HepG2 (cell line): ENCODE data around the gene SENP6. TPM values are rescaled to one million over a fixed set of nuclear protein-coding genes. Genes with fewer than 3 reads are reported as not detected.

Experiments
- ATAC-seq: fragments of 200-7000 bp; cut with Tn5 transposase; 3 replicates; pipeline ENCODE4 v1.9.1; 2020; ENCODE audit warnings: mild to moderate bottlenecking, moderate library complexity
- BruUV-seq: library from RNA; stranded (reverse); fragments of 400-500 nt; replicated peaks from 2 replicates; lab custom pipeline; 2021; lab: Mats Ljungman, UMichigan
- CTCF ChIA-PET: fragments of 300-600 bp; formaldehyde crosslinking; extraction: SDS; loops from one replicate; lab custom pipeline; 2021; ENCODE audit warnings: low total read pairs, inconsistent platforms, low intra/inter-chr PET ratio; lab: Yijun Ruan, JAX
- POLR2A ChIA-PET: fragments of 350-600 bp; sonication (Branson Sonifier 250); formaldehyde crosslinking; loops from one replicate; lab custom pipeline; 2020; ENCODE audit warnings: antibody characterized with exemption, inconsistent platforms; lab: Yijun Ruan, JAX
- DNase-seq: peaks from one replicate; pipeline ENCODE4 v3.0.0-alpha.2; 2015; ENCODE audit warnings: low spot score
- FAIRE-seq: peaks from 3 replicates; lab custom pipeline; 2011; peaks lifted over from hg19 to GRCh38; lab: Jason Lieb, UNC
- H2AFZ ChIP-seq: one replicate; pipeline ENCODE4 v1.6.1; 2011; ENCODE audit warnings: low read length, inconsistent platforms
- H3K27ac ChIP-seq: fragments of 300-600 bp; 3 replicates; pipeline ENCODE4 v1.8.0; 2011; ENCODE audit warnings: mixed run types, mild to moderate bottlenecking, mixed read lengths, low read length, inconsistent platforms; ENCODE audit not compliant: insufficient read depth; ENCODE audit errors: extremely low read length
- H3K27me3 ChIP-seq, 2 experiments: fragments of 200-600 bp in 1 of 2; 2 replicates in 1 of 2; 3 replicates in 1 of 2; pipeline versions ENCODE4 v1.6.0 to v1.8.0; 2011; ENCODE audit warnings: low read length in 2 of 2, mild to moderate bottlenecking in 2 of 2, moderate library complexity in 2 of 2, inconsistent platforms in 1 of 2; ENCODE audit not compliant: insufficient read depth in 2 of 2, control insufficient read depth in 1 of 2
- H3K36me3 ChIP-seq, 2 experiments: fragments of 200-600 bp in 1 of 2; replicated peaks in 1 of 2; 2 replicates in 1 of 2; 3 replicates in 1 of 2; pipeline versions ENCODE4 v1.5.1 to v1.8.0; 2011; ENCODE audit warnings: low read length in 2 of 2, inconsistent platforms in 1 of 2; ENCODE audit not compliant: insufficient read depth in 2 of 2, control insufficient read depth in 1 of 2
- H3K4me1 ChIP-seq: 2 replicates; pipeline ENCODE4 v1.5.1; 2012; ENCODE audit warnings: low read length, inconsistent platforms; ENCODE audit not compliant: insufficient read depth
- H3K4me2 ChIP-seq: 2 replicates; pipeline ENCODE4 v1.6.0; 2011; ENCODE audit warnings: low read depth, low read length, inconsistent platforms
- H3K4me3 ChIP-seq, 3 experiments: fragments of 200-600 bp in 1 of 3; sonication (generic), shearing (Covaris generic) in 1 of 3; replicated peaks in 1 of 3; 2 replicates each; pipeline ENCODE4 v1.5.1; 2011 to 2016; ENCODE audit warnings: low read length in 3 of 3, inconsistent platforms in 2 of 3, low read depth in 2 of 3, mild to moderate bottlenecking in 2 of 3, control low read depth in 1 of 3, mixed read lengths in 1 of 3; ENCODE audit not compliant: insufficient read depth in 1 of 3
- H3K79me2 ChIP-seq: one replicate; pipeline ENCODE4 v1.6.1; 2011; ENCODE audit warnings: low read length, inconsistent platforms; ENCODE audit not compliant: insufficient read depth
- H3K9ac ChIP-seq: 2 replicates; pipeline ENCODE4 v1.6.0; 2011; ENCODE audit warnings: mild to moderate bottlenecking, low read depth, low read length, inconsistent platforms; ENCODE audit not compliant: insufficient read depth
- H3K9me3 ChIP-seq: 2 replicates; pipeline ENCODE4 v1.5.1; 2012; ENCODE audit warnings: mild to moderate bottlenecking, low read length
- H4K20me1 ChIP-seq: 2 replicates; pipeline ENCODE4 v1.6.0; 2011; ENCODE audit warnings: inconsistent platforms, mild to moderate bottlenecking, low read length, moderate library complexity; ENCODE audit not compliant: insufficient read depth
- ARID3A ChIP-seq: IDR thresholded peaks from 2 replicates; pipeline ENCODE4 v1.6.1; 2012; ENCODE audit warnings: low read depth, low read length, improper control_type of control experiment
- CCDC6 ChIP-seq: sonication (generic); formaldehyde crosslinking; IDR thresholded peaks from 2 replicates; pipeline ENCODE4 v1.8.1; 2022; ENCODE audit warnings: mild to moderate bottlenecking, missing genetic modification reagents, moderate library complexity
- DDIT3 ChIP-seq: sonication (generic); formaldehyde crosslinking; IDR thresholded peaks from 2 replicates; pipeline ENCODE4 v1.4.0; 2020; ENCODE audit warnings: mild to moderate bottlenecking, missing genetic modification reagents
- GLI4 ChIP-seq: sonication (generic); formaldehyde crosslinking; IDR thresholded peaks from 2 replicates; pipeline ENCODE4 v1.5.1; 2020; ENCODE audit warnings: missing genetic modification reagents, mild to moderate bottlenecking, moderate library complexity, borderline replicate concordance
- HOMEZ ChIP-seq: IDR thresholded peaks from 2 replicates; pipeline ENCODE4 v1.6.1; 2016; ENCODE audit warnings: low read depth
- MIER2 ChIP-seq: IDR thresholded peaks from 2 replicates; pipeline ENCODE4 v1.6.1; 2016; ENCODE audit warnings: missing biosample characterization, missing genetic modification reagents
- MIXL1 ChIP-seq: IDR thresholded peaks from 2 replicates; pipeline ENCODE4 v1.6.1; 2016
- MYC ChIP-seq: sonication (generic); formaldehyde crosslinking; IDR thresholded peaks from 2 replicates; pipeline ENCODE4 v1.9.0; 2021; ENCODE audit warnings: missing genetic modification reagents, borderline replicate concordance
- PHF5A ChIP-seq: IDR thresholded peaks from one replicate; pipeline ENCODE4 v1.6.1; 2018; ENCODE audit warnings: low read depth, missing genetic modification reagents; ENCODE audit not compliant: unreplicated experiment
- SOX13 ChIP-seq, 3 experiments: fragments of 450-650 bp in 1 of 3; sonication (generic) in 1 of 3; formaldehyde crosslinking in 1 of 3; IDR thresholded peaks in 2 of 3; conservative IDR thresholded peaks in 1 of 3; 2 replicates each; pipeline versions ENCODE4 v1.5.0 to v1.6.1; 2016 to 2020; ENCODE audit warnings: antibody characterized with exemption in 1 of 3, mild to moderate bottlenecking in 1 of 3, missing compliant biosample characterization in 1 of 3, missing genetic modification reagents in 1 of 3, moderate library complexity in 1 of 3
- STAT5B ChIP-seq: sonication (generic); formaldehyde crosslinking; IDR thresholded peaks from 2 replicates; pipeline ENCODE4 v1.4.0; 2020; ENCODE audit warnings: missing genetic modification reagents
- ZBTB1 ChIP-seq: sonication (generic); formaldehyde crosslinking; IDR thresholded peaks from 2 replicates; pipeline ENCODE4 v1.4.0; 2020; ENCODE audit warnings: missing genetic modification reagents, borderline replicate concordance
- ZBTB38 ChIP-seq: sonication (generic); formaldehyde crosslinking; IDR thresholded peaks from 2 replicates; pipeline ENCODE4 v1.5.1; 2020; ENCODE audit warnings: mild to moderate bottlenecking, missing genetic modification reagents
- ZKSCAN5 ChIP-seq: sonication (generic); formaldehyde crosslinking; IDR thresholded peaks from 2 replicates; pipeline ENCODE4 v1.5.1; 2020; ENCODE audit warnings: mild to moderate bottlenecking, missing genetic modification reagents
- ZNF282 ChIP-seq: fragments of 450-650 bp; IDR thresholded peaks from 2 replicates; pipeline ENCODE4 v1.6.1; 2018; ENCODE audit not compliant: partially characterized antibody
- ZSCAN21 ChIP-seq: sonication (generic); formaldehyde crosslinking; IDR thresholded peaks from 2 replicates; pipeline ENCODE4 v1.8.0; 2022; ENCODE audit warnings: mild to moderate bottlenecking, missing genetic modification reagents, moderate library complexity, borderline replicate concordance
- ZSCAN31 ChIP-seq: sonication (generic); formaldehyde crosslinking; IDR thresholded peaks from 2 replicates; pipeline ENCODE4 v1.5.0; 2020; ENCODE audit warnings: low read depth, mild to moderate bottlenecking, missing genetic modification reagents
- WGBS: methylation state at CpG from one replicate; pipeline ENCODE4 v1.1.6; 2017; ENCODE audit warnings: low lambda C conversion rate; 5-methylcytosine and 5-hydroxymethylcytosine counted together
- in situ Hi-C: cut with HindIII; loops from 2 replicates; pipeline ENCODE4 v1.10.0; 2017; ENCODE audit warnings: low pct_unique_long_range_greater_than_20kb; ENCODE audit not compliant: extremely low pct_ligation_motif_present
- intact Hi-C: fragments of 100-400 bp; cut with micrococcal nuclease; formaldehyde crosslinking; loops from one replicate; pipeline ENCODE4 v1.10.0; 2022; ENCODE audit not compliant: unreplicated experiment
- polyA plus RNA-seq, 8 experiments: library from polyadenylated mRNA; depleted of rRNA in 3 of 8; stranded (reverse) in 7 of 8; unstranded in 1 of 8; fragments of >200 nt; fragmentation: Illumina TruSeq in 4 of 8; extraction: Trizol in 4 of 8; gene quantifications; 2 replicates each; pipeline versions ENCODE4 v1.2.1 to v1.2.3, GENCODE V29; 2011 to 2016; ENCODE audit warnings: low read depth in 4 of 8, missing spikeins in 1 of 8, mixed read lengths in 1 of 8; ENCODE audit not compliant: insufficient read depth in 1 of 8
- total RNA-seq, 5 experiments: library from RNA; depleted of rRNA; stranded (reverse); fragments of >200 nt; fragmentation: Illumina TruSeq; extraction: Trizol; gene quantifications; 2 replicates each; pipeline ENCODE4 v1.2.3, GENCODE V29; 2016; ENCODE audit warnings: low read depth in 1 of 5

Gene SENP6
- total and polyA plus RNA-seq, 2 of the 13 experiments (the other 11 are each of a cell fraction or from before 2014, with no cell fraction given), result 21.9 to 50.1 TPM

- POLR2A ChIA-PET, result no interaction called here
- 49% methylated on average over 4 of the region's 4 CpGs for WGBS
- H2AFZ ChIP-seq, result no peak overlapping the region
- peaks cover 7% of the 10 kb centered on the region for H3K4me1 ChIP-seq
- no peaks in the 10 kb centered on the region for H3K36me3 ChIP-seq
- intact Hi-C loops (no loop called here), in situ Hi-C loops (no loop called here)
- no peak overlapping the region for H3K27ac ChIP-seq
- FAIRE-seq, result no peak
- no TSS peak for BruUV-seq
- CTCF ChIA-PET, result no interaction called here
- no peak overlapping the region for H3K9ac ChIP-seq
- no peaks in the 10 kb centered on the region for H4K20me1 ChIP-seq
- no peaks in the 10 kb centered on the region for H3K79me2 ChIP-seq
- ATAC-seq, result no peak
- H3K4me2 ChIP-seq, result no peak overlapping the region
- no peak overlapping the region for H3K4me3 ChIP-seq
- TF ChIP-seq GLI4 (CRISPR knock-in tag), result no peak
- TF ChIP-seq ZBTB38 (CRISPR knock-in tag), result no peak
- TF ChIP-seq DDIT3 (CRISPR knock-in tag), result no peak
- TF ChIP-seq SOX13 (IDR thresholded peaks at IDR 0.05), result no peak
- TF ChIP-seq SOX13 (CRISPR knock-in tag; conservative IDR thresholded peaks at IDR 0.05 in 1 of 2, IDR thresholded peaks at IDR 0.05 in 1 of 2), result no peak
- no peak for TF ChIP-seq STAT5B (CRISPR knock-in tag)
- TF ChIP-seq ZNF282, result no peak
- no peak for TF ChIP-seq ZSCAN31 (CRISPR knock-in tag)
- DNase-seq, result no peak
- no peaks in the 10 kb centered on the region for H3K9me3 ChIP-seq
- H3K27me3 ChIP-seq, result no peaks in the 10 kb centered on the region
Observed at GRCh38 chr6:75579951-75580350, 21.7 kb upstream of the SENP6 start.

- Histone ChIP-seq H3K4me2 (no peak overlapping the region), H3K36me3 (no peaks in the 10 kb centered on the region), H3K79me2 (no peaks in the 10 kb centered on the region), H3K9ac (no peak overlapping the region), H3K4me3 (no peak overlapping the region), H4K20me1 (no peaks in the 10 kb centered on the region), H2AFZ (no peak overlapping the region), H3K4me1 (peaks cover 7% of the 10 kb centered on the region), H3K9me3 (no peaks in the 10 kb centered on the region), H3K27ac (no peak overlapping the region), H3K27me3 (no peaks in the 10 kb centered on the region)
- ChIA-PET POLR2A (no interaction called here), CTCF (no interaction called here)
- in situ Hi-C loops, result no loop called here
- FAIRE-seq, result no peak
- intact Hi-C loops, result no loop called here
- no TSS peak for BruUV-seq
- no peak for ATAC-seq
- 75% methylated on average over 1 of the region's 1 CpG for WGBS
- DNase-seq, result no peak
- TF ChIP-seq MIXL1 (CRISPR knock-in tag) (no peak), CCDC6 (CRISPR knock-in tag) (no peak), HOMEZ (CRISPR knock-in tag) (no peak), ZKSCAN5 (CRISPR knock-in tag) (no peak), MIER2 (CRISPR knock-in tag) (no peak), ZSCAN21 (no peak), PHF5A (CRISPR knock-in tag) (no peak), ARID3A (no peak), ZBTB1 (CRISPR knock-in tag) (no peak), MYC (CRISPR knock-in tag) (no peak)
Observed at GRCh38 chr6:75581231-75581630, 20.4 kb upstream of the SENP6 start.
